IPS-18c (cell line): ENCODE measurements around the gene CD320.
"Not testable (repeated sequence)": the region's sequence is repeated elsewhere in the genome, so short reads cannot be mapped to it uniquely, and the experiment has no call there.

Experiments
- H3K4me3 ChIP-seq: 2 replicates; pipeline ENCODE4 v1.7.0; 2013; ENCODE audit warnings: low read depth, mild to moderate bottlenecking, low read length, moderate library complexity; ENCODE audit not compliant: insufficient read depth
- H3K9me3 ChIP-seq: one replicate; pipeline ENCODE4 v1.6.1; 2013; ENCODE audit warnings: mild to moderate bottlenecking, low read length, moderate library complexity; ENCODE audit not compliant: control insufficient read depth, insufficient read depth

CD320 gene

DNA sequence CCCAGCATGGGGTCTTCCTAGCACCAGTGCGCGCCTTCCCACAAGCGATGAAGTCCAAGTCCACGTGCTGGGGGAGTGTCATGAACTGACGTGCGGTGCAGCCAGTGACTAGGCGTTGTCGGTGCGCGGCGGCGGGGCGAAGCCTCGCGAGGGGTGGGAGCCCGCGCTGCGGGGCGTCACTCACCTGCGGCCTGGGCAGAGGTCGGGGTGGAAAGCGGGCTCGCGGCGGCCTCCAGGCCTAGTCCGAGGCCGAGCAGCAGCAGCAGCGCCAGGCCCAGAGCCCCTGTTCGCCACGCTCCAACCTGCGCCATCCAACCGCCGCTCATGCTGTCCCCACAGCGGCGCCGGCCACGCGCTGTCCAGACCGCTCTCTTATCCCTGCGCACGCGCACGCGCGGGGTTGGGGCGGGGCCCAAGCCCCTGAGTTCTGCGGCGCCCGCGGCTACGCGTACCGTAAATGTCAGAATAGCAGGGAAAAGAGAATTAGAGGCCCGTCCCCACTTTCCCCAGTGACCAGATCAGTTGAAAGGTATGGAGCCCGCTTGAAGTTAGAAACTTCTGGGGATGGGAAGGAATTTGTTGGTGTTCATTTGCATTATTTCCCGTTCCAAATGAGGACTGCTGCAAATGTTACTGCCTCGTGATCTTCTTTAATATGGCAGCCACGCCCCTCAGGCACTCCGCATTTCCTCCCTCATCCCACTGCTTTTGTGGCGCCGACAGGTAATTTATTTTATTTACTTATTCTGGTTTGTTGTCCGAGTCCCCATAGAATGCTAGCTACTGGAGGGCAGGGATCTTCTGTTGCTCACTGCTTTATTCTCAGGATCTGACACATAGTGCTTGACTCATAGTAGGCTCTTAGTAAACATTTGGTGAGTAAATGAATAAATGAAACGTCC is at the start of gene CD320:
CD320 (minus strand) TSS at position 394 of the 902 bp plus-strand sequence; CDS start at position 326, 68 bp downstream.
- H3K9me3 ChIP-seq = no peaks in the 10 kb centered on the region
- H3K4me3 ChIP-seq = peak within 1 kb of the TSS; percentile 62

GRCh38 chr19:8357007-8357521 is 48.9 kb upstream of the CD320 start:
- H3K9me3 ChIP-seq = no peaks in the 10 kb centered on the region
- no peak overlapping the region for H3K4me3 ChIP-seq

GRCh38 chr19:8355631-8356402 is 47.7 kb upstream of the CD320 start:
- Histone ChIP-seq H3K4me3 (no peak overlapping the region), H3K9me3 (no peaks in the 10 kb centered on the region)

DNA sequence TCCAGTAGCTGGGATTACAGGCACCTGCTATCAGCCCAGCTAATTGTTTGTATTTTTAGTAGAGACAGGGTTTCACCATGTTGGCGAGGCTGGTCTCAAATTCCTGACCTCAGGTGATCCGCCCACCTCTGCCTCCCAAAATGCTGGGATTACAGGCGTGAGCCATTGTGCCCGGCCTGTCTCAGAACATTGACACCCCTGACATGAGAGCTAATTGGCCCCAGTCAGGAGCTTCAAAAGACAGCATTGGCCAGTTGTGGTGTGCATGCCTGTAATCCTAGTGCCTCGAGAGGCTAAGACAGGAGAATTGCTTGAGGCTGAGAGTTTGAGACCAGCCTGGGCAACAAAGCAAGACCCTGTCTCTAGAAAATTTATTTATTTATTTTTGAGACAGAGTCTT is 44.7 kb upstream of the CD320 start:
- H3K9me3 ChIP-seq, H3K4me3 ChIP-seq: not testable (repeated sequence)

DNA sequence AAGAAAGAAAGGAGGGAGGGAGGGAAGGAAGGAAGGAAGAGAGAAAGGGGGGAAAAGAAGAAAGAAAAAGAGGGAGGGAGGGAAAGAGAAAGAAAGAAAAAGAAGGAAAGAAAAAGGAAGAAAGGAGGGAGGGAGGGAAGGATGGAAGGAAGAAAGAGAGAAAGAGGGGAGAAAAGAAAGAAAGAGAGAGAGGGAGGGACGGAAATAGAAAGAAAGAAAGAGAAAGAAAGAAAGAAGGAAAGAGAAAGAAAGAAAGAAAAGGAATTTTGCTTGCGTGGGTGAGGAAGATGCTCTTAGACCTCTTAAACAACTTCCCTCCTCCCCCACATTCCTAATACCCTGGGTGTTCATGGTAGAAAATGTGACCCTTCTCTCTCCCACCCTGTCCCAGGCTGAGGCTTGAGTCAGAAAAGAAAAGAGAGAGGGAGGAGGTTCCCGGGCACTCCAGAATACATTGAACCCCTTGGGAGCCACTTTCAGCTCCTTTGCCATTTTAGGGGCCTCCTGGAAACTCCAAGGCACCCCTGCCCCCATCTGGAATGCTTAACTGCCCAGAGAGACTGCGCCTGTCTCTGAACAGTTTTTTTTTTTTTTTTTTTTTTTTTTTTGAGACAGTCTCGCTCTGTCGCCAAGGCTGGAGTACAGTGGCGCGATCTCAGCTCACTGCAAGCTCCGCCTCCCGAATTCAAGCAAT is 44.1 kb upstream of the CD320 start:
- no peak overlapping the region for H3K4me3 ChIP-seq

GRCh38 chr19:8349629-8350372 is 41.6 kb upstream of the CD320 start:
- H3K4me3 ChIP-seq, H3K9me3 ChIP-seq: not testable (repeated sequence)

More for the DNA sequence above, 44.1 kb upstream of the CD320 start:
- H3K9me3 ChIP-seq = no peaks in the 10 kb centered on the region

GRCh38 chr19:8343483-8343844 is 35.3 kb upstream of the CD320 start:
- Histone ChIP-seq H3K4me3 (no peak overlapping the region; the same call in 1 of the 2 replicates), H3K9me3 (no peaks in the 10 kb centered on the region)

- H3K4me3 ChIP-seq = peak within 1 kb of the TSS; percentile 71
- no peaks in the 10 kb centered on the region for H3K9me3 ChIP-seq
Measured at GRCh38 chr19:8342684-8343482, 34.7 kb upstream of the CD320 start, which contains the start of gene KANK3. KANK3 (minus strand) TSS chr19:8343262; CDS start chr19:8337828, 5,434 bp downstream.

- H3K9me3 ChIP-seq = no peaks in the 10 kb centered on the region
- no peak overlapping the region for H3K4me3 ChIP-seq
Measured at GRCh38 chr19:8342316-8342683, 34.1 kb upstream of the CD320 start.

- H3K4me3 ChIP-seq, H3K9me3 ChIP-seq: not testable (repeated sequence)
Measured at GRCh38 chr19:8341504-8341903, 33.3 kb upstream of the CD320 start.

DNA sequence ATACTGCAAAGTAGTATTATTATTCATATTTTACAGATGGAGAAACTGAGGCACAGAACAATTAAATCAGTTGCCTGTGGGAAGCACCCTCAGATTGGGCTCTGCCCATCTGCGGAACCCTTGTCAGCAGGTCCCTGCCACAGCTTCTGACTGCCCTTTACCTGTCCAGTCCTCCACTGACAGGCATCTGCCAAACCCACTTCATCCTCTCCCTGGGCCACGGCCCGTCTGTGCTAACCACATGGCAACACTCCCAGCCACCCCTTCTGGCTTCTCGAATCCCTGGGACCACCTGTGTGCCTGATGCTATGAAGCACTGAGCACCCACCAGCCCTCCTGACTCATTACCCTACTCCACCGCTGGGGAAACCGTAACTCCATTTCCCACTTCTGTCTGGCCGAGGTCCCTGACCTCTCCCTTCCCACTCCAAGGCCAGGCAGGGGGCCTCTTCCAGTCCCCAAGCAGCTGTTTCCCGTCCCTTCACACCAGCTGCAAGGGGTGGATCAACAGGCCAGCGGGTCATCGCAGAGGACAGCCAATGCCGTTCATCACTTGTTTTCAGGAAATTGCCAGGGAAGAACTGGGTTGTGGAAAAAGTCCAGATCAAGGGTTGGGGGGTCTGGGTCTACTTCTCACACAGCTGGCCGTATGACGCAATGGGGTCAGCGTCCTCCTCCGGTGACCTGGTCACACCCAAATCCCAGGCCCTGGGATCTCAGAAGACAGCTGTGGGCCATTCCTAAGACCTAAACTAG is 32.4 kb upstream of the CD320 start:
- Histone ChIP-seq H3K9me3 (no peaks in the 10 kb centered on the region), H3K4me3 (no peak overlapping the region)

GRCh38 chr19:8338835-8339234 is 30.7 kb upstream of the CD320 start:
- Histone ChIP-seq H3K9me3 (no peaks in the 10 kb centered on the region), H3K4me3 (no peak overlapping the region)

GRCh38 chr19:8337728-8338127 is 29.6 kb upstream of the CD320 start:
- Histone ChIP-seq H3K4me3 (no peak overlapping the region), H3K9me3 (no peaks in the 10 kb centered on the region)

- H3K9me3 ChIP-seq = no peaks in the 10 kb centered on the region
- H3K4me3 ChIP-seq = no peak overlapping the region
Measured at GRCh38 chr19:8336660-8337059, 28.5 kb upstream of the CD320 start.

DNA sequence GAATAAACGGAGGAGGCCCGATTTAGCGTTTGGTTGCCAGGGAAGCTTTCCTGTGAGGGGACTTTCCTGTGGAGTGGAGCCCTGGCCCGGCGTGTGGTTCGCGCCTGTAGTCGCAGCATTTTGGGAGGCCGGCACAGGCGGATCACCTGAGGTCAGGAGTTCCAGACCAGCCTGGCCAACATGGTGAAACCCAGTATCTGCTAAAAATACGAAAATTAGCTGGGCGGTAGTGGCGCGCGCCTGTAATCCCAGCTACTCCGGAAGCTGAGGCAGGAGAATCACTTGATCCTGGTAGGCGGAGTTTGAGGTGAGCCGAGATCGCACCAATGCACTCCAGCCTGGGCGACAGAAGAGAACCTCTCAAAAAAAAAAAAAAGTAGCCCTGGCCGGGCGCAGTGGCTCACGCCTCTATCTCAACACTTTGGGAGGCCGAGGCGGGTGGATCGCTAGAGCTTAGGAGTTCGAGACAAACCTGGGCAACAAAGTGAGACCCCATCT is 28.0 kb upstream of the CD320 start:
- Histone ChIP-seq H3K4me3 (no peak overlapping the region; the same call in 1 of the 2 replicates), H3K9me3 (no peaks in the 10 kb centered on the region)
